ENCODE data around the gene FGF1. TPM values are rescaled to one million over a fixed set of nuclear protein-coding genes. Genes with fewer than 3 reads are reported as not detected.

FGF1 gene
- total RNA-seq, 1 donor = 1.2 TPM

DNA sequence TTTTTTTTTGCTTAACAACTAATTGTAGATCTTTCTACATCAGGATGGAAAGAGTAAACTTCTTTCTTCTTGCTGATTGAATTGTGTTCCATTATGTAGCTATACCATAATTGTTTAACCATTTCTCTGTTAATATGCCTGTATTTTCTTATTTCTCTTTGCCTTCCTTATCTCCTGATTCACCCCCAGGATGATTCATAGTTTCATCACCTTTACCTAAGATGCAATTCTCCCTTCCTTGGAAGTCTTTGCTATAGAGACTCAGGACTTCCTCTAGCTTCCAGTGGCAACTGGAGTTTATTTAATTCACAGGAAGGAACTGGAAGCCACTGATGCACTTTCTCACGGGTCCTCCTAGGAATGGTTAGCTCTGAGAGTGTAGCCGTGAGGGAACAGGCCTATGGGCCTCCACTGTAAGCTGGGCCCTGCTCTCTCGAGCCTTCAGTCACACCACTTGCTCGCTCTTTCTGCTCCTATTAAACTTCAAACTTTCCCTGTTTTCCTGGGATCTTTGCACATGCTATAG lies 83.1 kb downstream of the FGF1 start:
- TF ChIP-seq, protein P1, sequence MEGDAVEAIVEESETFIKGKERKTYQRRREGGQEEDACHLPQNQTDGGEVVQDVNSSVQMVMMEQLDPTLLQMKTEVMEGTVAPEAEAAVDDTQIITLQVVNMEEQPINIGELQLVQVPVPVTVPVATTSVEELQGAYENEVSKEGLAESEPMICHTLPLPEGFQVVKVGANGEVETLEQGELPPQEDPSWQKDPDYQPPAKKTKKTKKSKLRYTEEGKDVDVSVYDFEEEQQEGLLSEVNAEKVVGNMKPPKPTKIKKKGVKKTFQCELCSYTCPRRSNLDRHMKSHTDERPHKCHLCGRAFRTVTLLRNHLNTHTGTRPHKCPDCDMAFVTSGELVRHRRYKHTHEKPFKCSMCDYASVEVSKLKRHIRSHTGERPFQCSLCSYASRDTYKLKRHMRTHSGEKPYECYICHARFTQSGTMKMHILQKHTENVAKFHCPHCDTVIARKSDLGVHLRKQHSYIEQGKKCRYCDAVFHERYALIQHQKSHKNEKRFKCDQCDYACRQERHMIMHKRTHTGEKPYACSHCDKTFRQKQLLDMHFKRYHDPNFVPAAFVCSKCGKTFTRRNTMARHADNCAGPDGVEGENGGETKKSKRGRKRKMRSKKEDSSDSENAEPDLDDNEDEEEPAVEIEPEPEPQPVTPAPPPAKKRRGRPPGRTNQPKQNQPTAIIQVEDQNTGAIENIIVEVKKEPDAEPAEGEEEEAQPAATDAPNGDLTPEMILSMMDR (IDR thresholded peaks at IDR 0.05; ENCODE audit: insufficient read depth, low read length) = no peak
- H3K4me3 ChIP-seq (ENCODE audit: low read depth, low read length) = no peak overlapping the region
- DNase-seq (ENCODE audit: low read depth) = no peak

DNA sequence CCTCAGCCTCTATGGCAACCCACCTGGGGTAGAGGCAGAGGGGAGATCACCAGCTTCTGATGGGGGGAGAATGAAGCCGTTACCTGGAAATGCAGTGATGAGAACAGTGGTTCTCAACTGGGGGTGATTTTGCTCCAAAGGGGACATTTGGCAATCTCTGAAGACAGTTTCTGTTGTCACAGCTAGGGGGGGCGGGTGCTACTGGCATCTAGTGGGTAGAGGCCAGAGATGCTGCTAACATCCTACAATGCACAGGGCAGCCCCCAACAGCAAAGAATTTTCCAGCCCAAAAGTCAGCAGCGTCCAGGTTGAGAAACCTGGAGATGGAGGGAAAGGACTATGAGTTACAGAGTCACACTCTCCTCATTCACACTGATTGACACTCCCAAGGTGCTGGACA lies 84.5 kb downstream of the FGF1 start:
- H3K4me3 ChIP-seq (ENCODE audit: low read depth, low read length) = no peak overlapping the region
- TF ChIP-seq, protein P1 (IDR thresholded peaks at IDR 0.05; ENCODE audit: insufficient read depth, low read length) = peak; percentile 8
- no peak for DNase-seq (ENCODE audit: low read depth)

DNA sequence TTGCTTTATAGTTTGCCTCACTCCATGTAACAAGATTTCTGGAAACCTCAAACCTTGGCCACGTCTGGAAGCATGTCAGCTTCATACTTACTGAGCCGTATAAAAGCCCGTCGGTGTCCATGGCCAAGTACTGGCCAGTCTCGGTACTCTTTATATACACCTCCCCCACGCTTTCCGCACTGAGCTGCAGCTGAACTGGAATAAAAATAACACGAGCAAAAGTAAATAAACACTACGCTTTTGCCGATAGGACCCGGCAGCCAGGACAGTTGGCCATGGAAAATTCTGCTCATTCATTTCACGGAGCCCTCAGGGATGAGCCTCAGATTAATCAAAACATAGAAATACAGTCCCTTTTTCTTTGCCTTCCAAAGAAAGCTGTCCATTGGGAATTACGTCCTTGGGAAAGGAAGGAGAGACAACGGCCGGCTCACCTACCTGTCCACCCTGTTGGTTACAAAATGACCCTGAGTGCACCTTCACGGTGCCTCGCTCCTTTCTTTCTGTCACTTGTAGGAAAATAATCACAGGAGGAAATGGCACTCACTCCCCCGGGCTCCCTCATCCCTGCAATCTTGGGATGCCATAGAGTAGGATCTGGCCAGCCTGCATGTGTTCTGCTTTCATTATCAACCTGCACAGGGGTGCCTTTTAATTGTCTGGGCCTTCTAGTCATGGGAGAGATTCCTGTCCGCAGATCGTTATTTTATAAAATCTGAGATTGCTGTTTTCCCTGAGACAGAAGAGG lies 85.1 kb downstream of the FGF1 start:
- H3K4me3 ChIP-seq (ENCODE audit: low read depth, low read length) = peak overlapping the region; percentile 27
- DNase-seq (ENCODE audit: low read depth) = peak; percentile 71
- TF ChIP-seq, protein P1 (IDR thresholded peaks at IDR 0.05; ENCODE audit: insufficient read depth, low read length) = no peak

DNA sequence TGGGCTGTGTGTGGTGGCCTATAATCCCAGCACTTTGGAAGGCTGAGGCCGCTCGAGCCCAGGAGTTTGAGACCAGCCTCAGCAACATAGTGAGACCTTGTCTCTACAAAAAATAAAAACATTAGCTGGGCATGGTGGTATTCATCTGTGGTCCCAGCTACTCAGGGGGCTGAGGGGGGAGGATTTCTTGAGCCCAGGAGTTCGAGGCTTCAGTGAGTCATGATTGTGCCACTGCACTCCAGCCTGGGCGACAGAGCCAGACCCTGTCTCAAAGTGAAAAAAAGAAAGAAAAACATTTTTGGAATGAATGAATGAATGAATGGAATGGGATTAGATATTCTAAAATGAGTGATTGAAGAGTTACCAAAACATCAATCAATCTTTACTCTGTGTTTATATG lies 85.8 kb downstream of the FGF1 start:
- TF ChIP-seq, protein P1 (IDR thresholded peaks at IDR 0.05; ENCODE audit: insufficient read depth, low read length) = no peak
- no peak for DNase-seq (ENCODE audit: low read depth)
- H3K4me3 ChIP-seq (ENCODE audit: low read depth, low read length) = no peak overlapping the region

DNA sequence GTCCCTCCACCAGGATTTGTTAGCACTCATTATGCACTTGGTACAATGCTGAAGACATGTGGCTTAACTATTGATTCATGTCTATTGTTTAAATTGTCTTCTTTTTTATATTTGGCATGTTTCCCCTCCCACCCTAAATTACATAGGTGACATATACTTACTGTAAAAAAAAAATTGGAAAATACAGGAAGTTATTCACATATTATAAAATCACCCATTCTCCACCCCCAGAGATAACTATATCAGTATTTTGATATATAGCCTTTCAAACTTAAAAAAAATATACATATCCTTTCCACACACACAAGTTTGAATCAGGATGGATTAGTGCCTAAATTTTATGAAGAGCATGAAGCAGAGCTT lies 87.6 kb downstream of the FGF1 start:
- no peak for DNase-seq (ENCODE audit: low read depth)
- TF ChIP-seq, protein P1 (IDR thresholded peaks at IDR 0.05; ENCODE audit: insufficient read depth, low read length) = peak; percentile 0
- no peak overlapping the region for H3K4me3 ChIP-seq (ENCODE audit: low read depth, low read length)

- DNase-seq (ENCODE audit: low read depth) = peak; percentile 80
- TF ChIP-seq, protein P1 (IDR thresholded peaks at IDR 0.05; ENCODE audit: insufficient read depth, low read length) = peak; percentile 30
- no peak overlapping the region for H3K4me3 ChIP-seq (ENCODE audit: low read depth, low read length)
Measured at GRCh38 chr5:142597546-142598337, 88.1 kb downstream of the FGF1 start.

All from fibroblast of the aortic adventitia (primary cell).